H9 (cell line): ENCODE measurements around the gene LRCH1. TPM values are rescaled to one million over a fixed set of nuclear protein-coding genes. Genes with fewer than 3 reads are reported as not detected.
A peak's percentile ranks its signal among the peaks of the same experiment; 100 is the strongest.

Experiments
- DNase-seq: peaks from one replicate; pipeline ENCODE4 v3.0.0-alpha.2; 2017
- H2AFZ ChIP-seq: one replicate; pipeline ENCODE4 v1.6.1; 2013; ENCODE audit warnings: mild to moderate bottlenecking, low read length, control low read depth, moderate library complexity
- H2AK5ac ChIP-seq: 2 replicates; pipeline ENCODE4 v1.6.1; 2013; ENCODE audit warnings: low read length, control low read depth, mixed read lengths; ENCODE audit not compliant: insufficient read length
- H2BK120ac ChIP-seq: one replicate; pipeline ENCODE4 v1.6.1; 2013; ENCODE audit warnings: low read depth, mild to moderate bottlenecking, low read length, control low read depth, inconsistent platforms; ENCODE audit not compliant: poor library complexity, severe bottlenecking
- H2BK12ac ChIP-seq: 2 replicates; pipeline ENCODE4 v1.6.1; 2013; ENCODE audit warnings: low read length, control low read depth, mixed read lengths, low read depth; ENCODE audit not compliant: insufficient read length
- H2BK15ac ChIP-seq: 2 replicates; pipeline ENCODE4 v1.6.1; 2013; ENCODE audit warnings: low read depth, low read length, control low read depth
- H2BK20ac ChIP-seq: one replicate; pipeline ENCODE4 v1.6.1; 2013; ENCODE audit warnings: low read depth, mild to moderate bottlenecking, low read length, control low read depth, inconsistent platforms; ENCODE audit not compliant: poor library complexity, severe bottlenecking
- H2BK5ac ChIP-seq: 2 replicates; pipeline ENCODE4 v1.6.1; 2013; ENCODE audit warnings: low read length, control low read depth, mixed read lengths; ENCODE audit not compliant: insufficient read length
- H3K14ac ChIP-seq: 2 replicates; pipeline ENCODE4 v1.6.1; 2013; ENCODE audit warnings: low read length, control low read depth; ENCODE audit not compliant: insufficient read depth
- H3K18ac ChIP-seq: 2 replicates; pipeline ENCODE4 v1.6.1; 2013; ENCODE audit warnings: low read depth, mild to moderate bottlenecking, mixed read lengths, low read length, control low read depth; ENCODE audit not compliant: insufficient read length
- H3K23ac ChIP-seq: 2 replicates; pipeline ENCODE4 v1.6.1; 2013; ENCODE audit warnings: low read length, control low read depth, mixed read lengths, low read depth; ENCODE audit not compliant: insufficient read length
- H3K23me2 ChIP-seq: 2 replicates; pipeline ENCODE4 v1.6.1; 2013; ENCODE audit warnings: low read depth, mild to moderate bottlenecking, mixed read lengths, low read length, control low read depth; ENCODE audit not compliant: insufficient read length, poor library complexity, severe bottlenecking
- H3K27ac ChIP-seq: 2 replicates; pipeline ENCODE4 v1.5.1; 2013; ENCODE audit warnings: low read length, control low read depth, mixed read lengths, low read depth; ENCODE audit not compliant: insufficient read length
- H3K27me3 ChIP-seq: 2 replicates; pipeline ENCODE4 v1.6.1; 2013; ENCODE audit warnings: low read length, control low read depth, inconsistent platforms; ENCODE audit not compliant: insufficient read depth
- H3K4ac ChIP-seq: 2 replicates; pipeline ENCODE4 v1.6.1; 2013; ENCODE audit warnings: low read depth, mild to moderate bottlenecking, control low read depth, inconsistent platforms, low read length, moderate library complexity
- H3K4me1 ChIP-seq: 2 replicates; pipeline ENCODE4 v1.6.1; 2013; ENCODE audit warnings: low read length, control low read depth, inconsistent platforms; ENCODE audit not compliant: insufficient read depth
- H3K4me2 ChIP-seq: 2 replicates; pipeline ENCODE4 v1.6.1; 2013; ENCODE audit warnings: low read length, control low read depth, mixed read lengths; ENCODE audit not compliant: insufficient read length, insufficient read depth
- H3K56ac ChIP-seq: 2 replicates; pipeline ENCODE4 v1.6.1; 2013; ENCODE audit warnings: low read depth, mild to moderate bottlenecking, mixed read lengths, low read length, control low read depth; ENCODE audit not compliant: insufficient read length
- H3K79me1 ChIP-seq: 2 replicates; pipeline ENCODE4 v1.6.1; 2013; ENCODE audit warnings: low read depth, mild to moderate bottlenecking, moderate library complexity, low read length, control low read depth, inconsistent platforms; ENCODE audit not compliant: insufficient read depth, poor library complexity, severe bottlenecking
- H3K79me2 ChIP-seq: 2 replicates; pipeline ENCODE4 v1.6.1; 2013; ENCODE audit warnings: low read length, control low read depth, inconsistent platforms; ENCODE audit not compliant: insufficient read depth
- H3K9ac ChIP-seq: 2 replicates; pipeline ENCODE4 v1.6.1; 2013; ENCODE audit warnings: low read length, control low read depth, mixed read lengths; ENCODE audit not compliant: insufficient read length; ENCODE audit errors: extremely low read depth
- H3K9me3 ChIP-seq: one replicate; pipeline ENCODE4 v1.6.1; 2013; ENCODE audit warnings: low read depth, low read length, inconsistent platforms; ENCODE audit not compliant: control insufficient read depth
- H3T11ph ChIP-seq: one replicate; pipeline ENCODE4 v1.6.1; 2013; ENCODE audit warnings: mild to moderate bottlenecking, low read length, control low read depth, inconsistent platforms
- H4K20me1 ChIP-seq: one replicate; pipeline ENCODE4 v1.6.1; 2013; ENCODE audit not compliant: control insufficient read depth, insufficient read length, insufficient read depth
- H4K5ac ChIP-seq: 2 replicates; pipeline ENCODE4 v1.6.1; 2013; ENCODE audit warnings: low read depth, mild to moderate bottlenecking, mixed read lengths, low read length, control low read depth; ENCODE audit not compliant: insufficient read length
- H4K8ac ChIP-seq: replicated peaks from 2 replicates; pipeline ENCODE4 v1.6.1; 2013; ENCODE audit warnings: low read length, control low read depth, mixed read lengths, low read depth; ENCODE audit not compliant: insufficient read length
- H4K91ac ChIP-seq: 2 replicates; pipeline ENCODE4 v1.6.1; 2013; ENCODE audit warnings: low read depth, mild to moderate bottlenecking, moderate library complexity, mixed read lengths, low read length, control low read depth; ENCODE audit not compliant: insufficient read length
- H3K27ac Mint-ChIP-seq, 3 experiments: 2 replicates in 2 of 3; 3 replicates in 1 of 3; pipeline ENCODE4 v1.8.0; 2020 to 2021; ENCODE audit warnings: mixed read lengths in 3 of 3, mild to moderate bottlenecking in 1 of 3, moderate library complexity in 1 of 3
- H3K27me3 Mint-ChIP-seq: 2 replicates; pipeline ENCODE4 v1.8.0; 2021; ENCODE audit warnings: low read depth, mild to moderate bottlenecking, moderate library complexity, mixed read lengths
- H3K36me3 Mint-ChIP-seq, 3 experiments: 2 replicates in 2 of 3; 3 replicates in 1 of 3; pipeline ENCODE4 v1.8.0; 2020 to 2021; ENCODE audit warnings: low read depth in 3 of 3, mixed read lengths in 3 of 3; ENCODE audit not compliant: insufficient read depth in 1 of 3
- H3K4me1 Mint-ChIP-seq, 2 experiments: 2 replicates each; pipeline ENCODE4 v1.8.0; 2020; ENCODE audit warnings: mixed read lengths in 2 of 2
- H3K4me3 Mint-ChIP-seq, 2 experiments: 2 replicates in 1 of 2; 3 replicates in 1 of 2; pipeline ENCODE4 v1.8.0; 2020 to 2021; ENCODE audit warnings: mild to moderate bottlenecking in 2 of 2, mixed read lengths in 2 of 2, moderate library complexity in 1 of 2
- H3K9me3 Mint-ChIP-seq, 2 experiments: 2 replicates in 1 of 2; 3 replicates in 1 of 2; pipeline ENCODE4 v1.8.0; 2020; ENCODE audit warnings: mild to moderate bottlenecking in 2 of 2, mixed read lengths in 2 of 2, moderate library complexity in 1 of 2
- WGBS: extraction: QIAGEN DNeasy Blood & Tissue Kit; methylation state at CpG from one replicate; pipeline ENCODE4 v1.1.7; 2013; ENCODE audit warnings: missing lambda C conversion rate, low lambda C conversion rate, mixed read lengths; ENCODE audit not compliant: insufficient read length; ENCODE audit errors: extremely low coverage; 5-methylcytosine and 5-hydroxymethylcytosine counted together
- total RNA-seq: library from RNA; stranded (reverse); gene quantifications from 2 replicates; pipeline ENCODE4 v1.2.1, GENCODE V29; 2021
- TF ChIP-seq, protein P1 (sequence below): fragments of 200-600 bp; sonication (generic); conservative IDR thresholded peaks from 3 replicates; pipeline ENCODE4 v1.8.0; 2021; ENCODE audit warnings: antibody characterized with exemption, mild to moderate bottlenecking

The LRCH1 gene
- total RNA-seq, 1 experiment from 2014 or later = 8.0 TPM

DNA sequence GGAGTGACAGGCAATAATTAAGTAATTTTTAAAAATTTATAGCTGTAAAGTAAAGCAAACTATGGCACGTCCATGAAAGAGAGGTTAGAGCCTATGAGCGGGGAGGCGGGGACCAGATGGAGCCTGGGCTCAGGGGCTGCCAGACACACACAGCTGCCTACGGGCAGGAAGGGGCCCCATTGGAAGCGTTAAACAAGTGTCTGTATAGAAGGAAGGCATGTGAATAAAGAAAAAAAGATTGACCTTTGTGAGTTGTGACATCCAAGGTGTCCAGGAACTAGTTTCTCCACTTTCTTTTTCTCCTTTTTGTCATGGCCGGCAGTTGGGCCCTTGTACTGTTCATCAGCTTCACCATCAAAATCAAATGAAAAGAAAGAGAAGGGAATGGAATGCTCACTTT, 56.8 kb downstream of the LRCH1 start:
- no peaks in the 10 kb centered on the region for H3K27me3 ChIP-seq
- no peaks in the 10 kb centered on the region for H3K9me3 ChIP-seq
- Mint-ChIP-seq H3K4me1 (peaks cover 15 to 20% of the 10 kb centered on the region in 2 experiments), H3K4me3 (no peak overlapping the region), H3K9me3 (no peaks in the 10 kb centered on the region), H3K27ac (peak overlapping the region in 1 of 3 experiments; percentile 31; a peak in 1 of 7 replicates), H3K27me3 (peaks cover 2% of the 10 kb centered on the region; the same call in 1 of the 2 replicates), H3K36me3 (no peaks in the 10 kb centered on the region)
- H3K79me2 ChIP-seq = peaks cover 7% of the 10 kb centered on the region; the same call in 1 of the 2 replicates
- no peak overlapping the region for H3K56ac ChIP-seq
- no CpG with 5 or more reads among the region's 6 CpGs for WGBS
- TF ChIP-seq, protein P1, sequence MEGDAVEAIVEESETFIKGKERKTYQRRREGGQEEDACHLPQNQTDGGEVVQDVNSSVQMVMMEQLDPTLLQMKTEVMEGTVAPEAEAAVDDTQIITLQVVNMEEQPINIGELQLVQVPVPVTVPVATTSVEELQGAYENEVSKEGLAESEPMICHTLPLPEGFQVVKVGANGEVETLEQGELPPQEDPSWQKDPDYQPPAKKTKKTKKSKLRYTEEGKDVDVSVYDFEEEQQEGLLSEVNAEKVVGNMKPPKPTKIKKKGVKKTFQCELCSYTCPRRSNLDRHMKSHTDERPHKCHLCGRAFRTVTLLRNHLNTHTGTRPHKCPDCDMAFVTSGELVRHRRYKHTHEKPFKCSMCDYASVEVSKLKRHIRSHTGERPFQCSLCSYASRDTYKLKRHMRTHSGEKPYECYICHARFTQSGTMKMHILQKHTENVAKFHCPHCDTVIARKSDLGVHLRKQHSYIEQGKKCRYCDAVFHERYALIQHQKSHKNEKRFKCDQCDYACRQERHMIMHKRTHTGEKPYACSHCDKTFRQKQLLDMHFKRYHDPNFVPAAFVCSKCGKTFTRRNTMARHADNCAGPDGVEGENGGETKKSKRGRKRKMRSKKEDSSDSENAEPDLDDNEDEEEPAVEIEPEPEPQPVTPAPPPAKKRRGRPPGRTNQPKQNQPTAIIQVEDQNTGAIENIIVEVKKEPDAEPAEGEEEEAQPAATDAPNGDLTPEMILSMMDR = no peak
- H2BK20ac ChIP-seq = no peak overlapping the region
- H2AK5ac ChIP-seq = no peak overlapping the region
- no peaks in the 10 kb centered on the region for H4K20me1 ChIP-seq
- H3K4me2 ChIP-seq = no peak overlapping the region
- peaks cover 6% of the 10 kb centered on the region for H3K79me1 ChIP-seq
- H2BK5ac ChIP-seq = no peak overlapping the region
- H3K4ac ChIP-seq = no peak overlapping the region
- no peak overlapping the region for H3K23ac ChIP-seq
- H3K27ac ChIP-seq = no peak overlapping the region
- H4K5ac ChIP-seq = no peak overlapping the region
- H3T11ph ChIP-seq = no peak overlapping the region
- H3K9ac ChIP-seq = no peak overlapping the region
- H2BK15ac ChIP-seq = no peak overlapping the region
- no peak for DNase-seq
- H2AFZ ChIP-seq = no peak overlapping the region
- no peak overlapping the region for H2BK12ac ChIP-seq
- H4K91ac ChIP-seq = no peak overlapping the region
- H3K4me1 ChIP-seq = peaks cover 3% of the 10 kb centered on the region
- H4K8ac ChIP-seq = no peak overlapping the region
- H2BK120ac ChIP-seq = no peak overlapping the region
- H3K23me2 ChIP-seq = no peaks in the 10 kb centered on the region
- no peak overlapping the region for H3K18ac ChIP-seq
- no peak overlapping the region for H3K14ac ChIP-seq
